GM20000 (cell line): Measurements from ENCODE around the gene SNRPA1.

Experiments
- DNase-seq: peaks from one replicate; pipeline ENCODE4 v3.0.0; 2012; ENCODE audit warnings: low spot score
- CTCF ChIP-seq: IDR thresholded peaks from 2 replicates; pipeline ENCODE4 v1.5.1; 2012; ENCODE audit warnings: mild to moderate bottlenecking, control low read depth; ENCODE audit errors: extremely low read depth, missing control alignments

Gene SNRPA1

GRCh38 chr15:101306341-101307047 lies 11.4 kb upstream of the SNRPA1 start:
- DNase-seq: no peak
- no peak for TF ChIP-seq CTCF

- TF ChIP-seq CTCF: no peak
- no peak for DNase-seq
Observed at GRCh38 chr15:101305820-101306255, 10.8 kb upstream of the SNRPA1 start.

- no peak for TF ChIP-seq CTCF
Observed at GRCh38 chr15:101303408-101303807, 8.4 kb upstream of the SNRPA1 start.

GRCh38 chr15:101296418-101297405 lies 1.7 kb upstream of the SNRPA1 start:
- DNase-seq: no peak
- TF ChIP-seq CTCF: no peak

More at GRCh38 chr15:101303408-101303807, 8.4 kb upstream of the SNRPA1 start:
- DNase-seq: no peak

- DNase-seq: no peak
- TF ChIP-seq CTCF: no peak
Observed at GRCh38 chr15:101295607-101296161, 636 bp upstream of the SNRPA1 start.

- no peak for DNase-seq
- TF ChIP-seq CTCF: no peak
Observed at GRCh38 chr15:101293122-101293521, 1.9 kb downstream of the SNRPA1 start.
